Measurements from ENCODE around the gene NLRP5. TPM values are rescaled to one million over a fixed set of nuclear protein-coding genes. Genes with fewer than 3 reads are reported as not detected.

Gene NLRP5
- total RNA-seq, 2 donors from 2014 or later = not detected

DNA sequence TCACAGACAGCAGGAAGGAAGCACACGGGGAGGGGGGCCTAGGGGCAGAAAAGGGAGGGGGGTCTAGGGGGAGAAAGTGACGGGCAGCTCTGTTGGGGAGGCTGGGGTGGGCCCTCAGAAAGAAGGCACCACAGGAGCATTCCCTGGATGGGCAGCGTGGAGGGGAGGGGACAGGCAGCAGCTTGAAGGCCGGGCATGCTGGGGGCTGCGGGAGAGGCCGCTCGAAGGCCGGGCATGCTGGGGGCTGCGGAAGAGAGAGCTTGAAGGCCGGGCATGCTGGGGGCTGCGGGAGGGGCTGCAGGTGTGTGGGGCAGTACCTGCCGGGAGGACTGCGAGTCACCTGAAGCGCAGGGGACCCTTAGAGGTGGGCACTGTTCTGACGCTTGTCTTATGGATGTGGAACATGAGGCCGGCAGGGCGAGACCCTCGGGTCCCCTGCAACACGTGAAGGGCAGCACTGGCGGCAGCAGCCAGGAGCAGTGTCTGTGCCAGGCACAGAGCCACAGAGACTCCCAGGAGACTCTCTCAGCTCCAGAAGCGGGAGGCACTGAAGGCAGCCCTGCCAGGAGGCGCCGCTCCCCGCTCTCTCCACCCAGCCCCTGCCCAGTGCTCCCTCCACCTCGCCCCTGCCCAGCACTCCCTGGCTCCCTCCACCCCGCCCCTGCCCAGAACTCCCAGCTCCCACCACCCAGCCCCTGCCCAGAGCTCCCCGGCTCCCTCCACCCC lies 121.2 kb downstream of the NLRP5 start:
- intact Hi-C loops (cut with DNase I) = no loop called here
- no peak for DNase-seq (ENCODE audit: low spot score)

DNA sequence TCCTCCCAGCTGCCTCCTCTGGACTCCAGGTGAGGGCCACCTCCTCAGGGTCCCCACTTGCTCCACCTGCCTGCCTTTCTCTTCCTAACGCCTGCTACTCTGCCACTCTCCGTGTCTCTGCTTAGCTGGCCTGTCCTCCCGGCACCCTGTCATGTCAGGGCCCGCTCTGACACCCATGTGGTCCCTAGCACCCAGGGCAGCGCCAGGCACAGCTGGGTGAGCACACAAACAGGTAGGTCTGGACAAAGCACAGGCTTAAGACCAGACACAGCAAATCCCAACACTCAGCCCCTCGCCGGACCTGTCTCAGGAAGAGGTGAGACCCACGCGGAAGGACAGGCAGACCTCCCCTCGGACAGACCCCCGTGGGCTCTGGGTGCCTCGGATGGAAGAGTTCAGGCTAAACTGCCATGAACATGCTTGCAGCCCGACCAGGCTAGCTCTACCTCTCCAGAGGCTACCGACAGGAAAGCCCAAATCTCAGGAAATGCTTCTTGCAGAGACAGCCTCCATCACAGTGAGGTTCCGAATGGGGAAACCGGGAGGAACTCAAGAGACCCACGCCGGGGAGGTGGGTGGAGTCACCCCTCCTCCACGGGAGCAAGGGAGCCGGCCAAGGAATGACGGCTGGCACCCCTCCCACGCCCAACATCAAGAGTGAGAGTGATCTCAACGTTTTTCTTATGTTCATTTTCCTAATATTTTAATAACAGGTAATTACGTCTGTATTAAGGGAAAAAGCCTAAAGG lies 122.0 kb downstream of the NLRP5 start:
- intact Hi-C loops (cut with DNase I) = no loop called here
- DNase-seq (ENCODE audit: low spot score) = no peak

DNA sequence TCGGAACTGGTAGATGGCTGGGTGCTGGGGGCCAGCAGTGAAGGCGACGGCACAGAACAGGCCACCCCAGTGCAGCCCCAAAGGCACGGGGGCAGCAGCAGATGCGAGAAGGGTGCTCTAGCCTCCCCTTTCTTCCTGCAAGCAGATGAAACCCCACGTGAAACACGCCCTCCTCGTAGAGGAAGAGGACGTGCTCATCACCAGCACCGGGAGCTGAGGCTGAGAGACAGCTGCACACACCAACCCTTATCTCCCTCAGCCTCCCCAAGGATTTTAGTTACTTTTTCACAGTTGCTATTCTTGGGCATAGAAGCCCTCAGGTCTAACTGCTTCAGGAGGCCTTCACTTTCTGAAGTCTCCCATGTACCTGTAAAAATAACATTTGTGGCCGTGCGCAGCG lies 122.7 kb downstream of the NLRP5 start:
- intact Hi-C loops (cut with DNase I) = no loop called here
- no peak for DNase-seq (ENCODE audit: low spot score)

DNA sequence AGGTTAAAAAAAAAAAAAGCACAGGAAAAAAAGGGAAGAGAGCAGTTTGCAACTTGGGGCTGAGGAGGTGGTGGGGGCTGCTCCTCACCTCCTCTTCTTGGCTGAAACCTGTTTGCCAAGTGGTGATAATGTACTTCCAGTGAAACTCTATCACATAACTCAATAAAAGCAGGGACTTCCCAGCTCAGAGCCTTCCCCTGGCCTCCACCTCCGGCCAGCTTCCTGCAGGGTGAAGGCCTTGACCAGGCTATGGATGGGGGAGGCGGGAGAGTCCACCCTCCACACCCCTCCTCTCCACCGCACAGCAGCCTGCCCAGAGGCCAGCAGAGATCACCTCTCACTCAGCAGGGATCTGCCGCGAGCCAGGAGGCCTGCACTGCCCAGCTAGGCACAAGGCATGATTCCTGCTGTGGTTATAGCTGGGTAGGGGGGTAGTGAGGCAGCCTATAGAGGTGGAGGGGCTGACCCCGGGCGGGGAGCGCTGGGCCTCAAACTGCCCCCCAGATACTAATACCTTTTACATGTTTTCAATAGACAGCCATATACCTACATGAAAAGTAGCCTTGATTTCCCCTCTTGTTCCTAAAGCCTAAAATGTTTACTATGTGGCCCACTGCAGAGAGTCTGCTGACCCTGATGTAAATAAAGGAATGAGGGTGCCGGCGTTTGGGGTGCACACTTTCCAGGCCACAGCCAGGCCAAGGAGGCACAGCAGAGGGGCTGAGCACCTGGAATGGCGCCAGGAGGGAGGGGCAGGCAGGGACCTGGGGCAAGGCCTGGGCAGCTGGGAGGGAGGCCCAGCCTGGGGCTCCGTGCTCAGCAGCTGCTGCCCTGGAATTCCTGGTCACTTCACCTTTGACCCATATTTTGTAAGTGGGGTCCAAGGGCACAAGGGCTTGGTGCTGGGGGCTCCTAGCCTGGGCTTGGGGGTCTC lies 124.2 kb downstream of the NLRP5 start:
- DNase-seq (ENCODE audit: low spot score) = no peak
- intact Hi-C loops (cut with DNase I) = no loop called here

Other genes with a start within 250 kb of the NLRP5 start
- not detected for gene NLRP9, start 248.4 kb upstream of the NLRP5 start, total RNA-seq
- not detected for gene RFPL4A, start 227.7 kb upstream of the NLRP5 start, total RNA-seq
- not detected for gene RFPL4AL1, start 217.7 kb upstream of the NLRP5 start, total RNA-seq
- not detected for gene NLRP11, start 154.8 kb upstream of the NLRP5 start, total RNA-seq
- not detected for gene NLRP4, start 150.2 kb upstream of the NLRP5 start, total RNA-seq
- not detected for gene NLRP13, start 54.4 kb upstream of the NLRP5 start, total RNA-seq
- gene NLRP8, start 38.9 kb upstream of the NLRP5 start, total RNA-seq = not detected
- 10 to 100 TPM; 19.0 to 24.7 TPM for gene ZNF787, start 134.5 kb downstream of the NLRP5 start, total RNA-seq
- 10 to 100 TPM; 17.8 to 23.8 TPM for gene ZNF444, start 154.5 kb downstream of the NLRP5 start, total RNA-seq
- gene GALP, start 189.2 kb downstream of the NLRP5 start, total RNA-seq = not detected
- not detected for gene ZSCAN5B, start 211.0 kb downstream of the NLRP5 start, total RNA-seq
- not detected for gene ZSCAN5C, start 215.5 kb downstream of the NLRP5 start, total RNA-seq